ENCODE measurements around the gene VSIG4. TPM values are rescaled to one million over a fixed set of nuclear protein-coding genes. Genes with fewer than 3 reads are reported as not detected.

VSIG4 gene
- total and polyA plus RNA-seq, 2 of the 8 experiments (the other 6 are each of a cell fraction or from before 2014, with no cell fraction given), result not detected

- H3K36me3 ChIP-seq (ENCODE audit: control insufficient read depth in 2 of 4, insufficient read depth in 4 of 4, low read length in 3 of 4), result no peaks in the 10 kb centered on the region
- no peak overlapping the region for H2AK5ac ChIP-seq (ENCODE audit: low read depth, low read length)
- H3K18ac ChIP-seq (ENCODE audit: extremely low read depth, low read length), result no peak overlapping the region
- no peak overlapping the region for H2BK120ac ChIP-seq (replicated peaks; ENCODE audit: low read depth, low read length)
- ChIA-PET CTCF (ENCODE audit: partially characterized antibody) (no interaction called here), POLR2A (ENCODE audit: partially characterized antibody) (no interaction called here)
- H2BK20ac ChIP-seq (ENCODE audit: low read length), result no peak overlapping the region
- no peak overlapping the region for H4K8ac ChIP-seq (ENCODE audit: extremely low read depth, insufficient read depth, low read length)
- no peak overlapping the region for H3K27ac ChIP-seq (ENCODE audit: low read depth, low read length)
- no peak overlapping the region for H3K56ac ChIP-seq (replicated peaks; ENCODE audit: insufficient read length, low read depth, low read length)
- H3K23me2 ChIP-seq (ENCODE audit: low read depth, low read length), result no peaks in the 10 kb centered on the region
- H3K79me2 ChIP-seq (ENCODE audit: control insufficient read depth in 1 of 2, insufficient read depth in 2 of 2, low read length in 2 of 2), result no peaks in the 10 kb centered on the region
- H2BK12ac ChIP-seq (ENCODE audit: low read depth, low read length), result no peak overlapping the region
- H2BK15ac ChIP-seq (ENCODE audit: low read length), result no peak overlapping the region
- FAIRE-seq, result no peak
- H3K23ac ChIP-seq (ENCODE audit: insufficient read length), result no peak overlapping the region
- TF ChIP-seq KDM5A (IDR thresholded peaks at IDR 0.05; ENCODE audit: low read length), result no peak
- no peak overlapping the region for H3K4ac ChIP-seq (replicated peaks; ENCODE audit: insufficient read length, low read depth, low read length)
- H3K9ac ChIP-seq (replicated peaks in 1 of 4; ENCODE audit: extremely low read depth in 1 of 4, low read depth in 3 of 4, low read length in 3 of 4), result no peak overlapping the region
- no peak for DNase-seq (ENCODE audit: low read depth in 1 of 2, low spot score in 2 of 2)
- no peaks in the 10 kb centered on the region for H3K79me1 ChIP-seq (ENCODE audit: low read depth, low read length)
- H4K5ac ChIP-seq (ENCODE audit: insufficient read length, low read depth, low read length), result no peak overlapping the region
- WGBS, 2 experiments (ENCODE audit: extremely low coverage in 1 of 2, insufficient coverage in 1 of 2, insufficient read length in 1 of 2, insufficient replicate concordance in 2 of 2, low coverage in 1 of 2, low lambda C conversion rate in 2 of 2, missing lambda C conversion rate in 1 of 2), result 74% methylated on average over 2 of the region's 2 CpGs; no CpG with 5 or more reads in 1 of the 2 experiments
- H3K14ac ChIP-seq (ENCODE audit: insufficient read length), result no peak overlapping the region
- H3K4me3 ChIP-seq (ENCODE audit: extremely low read depth in 1 of 4, insufficient read depth in 2 of 4, low read depth in 3 of 4, low read length in 4 of 4), result no peak overlapping the region
- H3K4me1 ChIP-seq (replicated peaks in 1 of 4; ENCODE audit: control insufficient read depth in 3 of 4, insufficient read depth in 4 of 4, low read length in 3 of 4), result no peaks in the 10 kb centered on the region
- H2BK5ac ChIP-seq (ENCODE audit: low read depth, low read length), result no peak overlapping the region
- no peaks in the 10 kb centered on the region for H4K20me1 ChIP-seq (replicated peaks in 1 of 2; ENCODE audit: control insufficient read depth in 1 of 2, insufficient read depth in 2 of 2, low read length in 2 of 2)
- no peak overlapping the region for H2AFZ ChIP-seq (ENCODE audit: low read length)
- H3K9me3 ChIP-seq (ENCODE audit: insufficient read depth in 2 of 2, low read depth in 1 of 2, low read length in 1 of 2), result peaks cover 0 to 23% of the 10 kb centered on the region in 2 experiments; a peak in 1 of 4 replicates
- no peak overlapping the region for H4K91ac ChIP-seq (replicated peaks; ENCODE audit: insufficient read length, low read length)
- H3K4me2 ChIP-seq (ENCODE audit: insufficient read depth in 1 of 2, low read depth in 2 of 2, low read length in 2 of 2), result no peak overlapping the region
- no peaks in the 10 kb centered on the region for H3K27me3 ChIP-seq (replicated peaks in 1 of 4; ENCODE audit: control insufficient read depth in 3 of 4, extremely low read depth in 1 of 4, insufficient read depth in 3 of 4, low read length in 3 of 4)
Measured at GRCh38 chrX:66049056-66049455, 9.2 kb upstream of the VSIG4 start.

Data from H1 (cell line).